ENCODE results near the gene SNX6.
A peak's percentile ranks its signal among the peaks of the same experiment; 100 is the strongest.
"Not testable (repeated sequence)": the region's sequence is repeated elsewhere in the genome, so short reads cannot be mapped to it uniquely, and the experiment has no call there.

Gene SNX6

DNA sequence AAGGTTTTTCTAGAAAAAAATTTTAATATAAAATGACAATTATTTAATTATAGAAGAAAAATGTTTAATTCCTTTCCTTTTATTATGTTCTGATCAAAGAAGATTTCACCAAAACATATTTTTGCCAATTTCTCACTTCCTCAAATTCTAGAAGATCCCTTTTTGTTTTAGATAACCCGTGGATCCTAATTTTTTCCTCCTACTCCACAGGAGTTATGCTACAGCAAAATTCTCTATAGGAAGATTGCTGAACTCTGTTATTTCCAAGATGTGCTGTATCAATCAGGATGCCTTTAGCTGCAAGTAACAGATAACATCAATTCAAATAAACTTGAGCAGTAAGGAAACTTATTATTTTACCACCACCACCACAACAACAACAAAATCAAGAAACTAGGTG, 3.8 kb upstream of the SNX6 start:
- DNase-seq: no peak

DNA sequence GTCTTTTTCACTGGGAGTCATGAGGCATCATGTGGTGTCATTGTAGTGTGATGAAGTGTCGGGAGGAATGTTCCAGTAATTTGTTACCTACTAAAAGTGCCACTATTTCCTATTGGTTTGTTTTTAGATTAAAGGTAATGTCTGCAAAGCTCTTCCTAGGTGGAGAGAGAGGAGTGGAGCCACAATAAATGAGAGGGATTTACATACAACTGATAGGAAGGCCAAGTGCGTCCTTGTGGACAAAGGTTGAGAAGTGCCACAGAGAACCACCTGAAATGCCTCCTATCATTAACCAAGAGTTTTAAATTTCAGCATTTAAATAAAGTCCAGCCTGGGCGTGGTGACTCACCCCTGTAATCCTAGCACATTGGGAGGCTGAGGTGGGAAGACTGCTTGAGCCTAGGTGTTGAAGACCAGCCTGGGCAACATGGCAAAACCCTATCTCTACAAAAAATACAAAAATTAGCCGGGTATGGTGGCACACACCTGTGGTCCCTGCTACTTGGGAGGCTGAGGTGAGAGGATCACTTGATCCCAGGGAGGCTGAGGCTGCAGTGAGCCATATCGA, 2.5 kb upstream of the SNX6 start:
- no peak for DNase-seq

DNA sequence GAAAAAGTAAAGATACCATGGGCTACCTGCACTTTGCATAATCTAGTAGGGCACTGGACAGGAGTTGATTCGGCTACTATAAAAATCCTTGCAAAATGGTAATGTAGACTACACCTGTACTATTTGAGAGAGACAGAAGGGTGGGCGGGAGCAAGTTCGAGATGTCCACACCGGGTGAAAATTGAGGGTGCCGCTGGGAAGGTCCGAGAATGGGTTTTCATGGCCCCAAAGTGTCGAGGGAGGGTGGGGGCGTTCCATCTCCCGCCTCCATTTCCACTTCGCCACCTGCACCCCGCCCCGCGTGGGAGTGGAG, 648 bp downstream of the SNX6 start:
- no peak for DNase-seq

DNA sequence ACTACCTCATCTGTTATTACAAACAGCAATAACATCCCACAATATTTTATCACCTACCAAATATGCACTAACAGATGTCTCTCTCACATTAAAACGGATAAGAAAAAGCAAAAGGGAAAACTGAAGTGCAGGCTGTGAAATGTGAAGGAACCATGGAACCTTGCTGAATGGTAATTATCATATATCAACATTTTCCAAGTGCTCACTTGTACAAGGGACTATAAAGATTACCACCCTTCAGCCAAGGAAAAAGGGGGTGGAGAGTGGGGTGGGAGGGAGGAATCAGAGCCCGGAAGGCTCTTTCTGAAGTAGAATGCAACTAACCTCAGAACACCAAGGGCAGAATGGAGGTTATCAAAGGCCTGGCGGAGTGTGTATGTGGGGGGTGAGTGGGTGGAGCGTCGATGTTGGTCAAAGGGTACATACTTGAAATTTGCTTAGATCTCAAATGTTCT, 1.2 kb downstream of the SNX6 start:
- peak; percentile 24 for DNase-seq

DNA sequence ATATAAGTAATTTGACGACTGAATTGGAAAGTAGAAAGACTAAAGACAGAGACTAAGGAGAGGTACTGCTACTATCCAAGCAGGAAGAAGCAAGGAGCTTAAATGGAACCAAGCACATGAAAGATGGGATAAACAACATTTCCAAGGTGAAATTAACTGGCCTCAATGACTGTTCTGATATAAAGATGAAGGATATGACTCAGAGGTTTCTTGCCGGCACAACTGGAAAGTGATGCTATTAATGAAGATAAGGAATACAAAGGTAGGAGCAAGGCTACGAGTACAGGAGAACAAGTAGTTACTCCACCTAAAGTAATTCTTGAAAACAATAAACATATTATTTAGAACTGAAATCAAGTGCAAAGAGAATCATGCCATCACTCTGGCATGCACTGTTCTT, 6.4 kb downstream of the SNX6 start:
- no peak for DNase-seq

DNA sequence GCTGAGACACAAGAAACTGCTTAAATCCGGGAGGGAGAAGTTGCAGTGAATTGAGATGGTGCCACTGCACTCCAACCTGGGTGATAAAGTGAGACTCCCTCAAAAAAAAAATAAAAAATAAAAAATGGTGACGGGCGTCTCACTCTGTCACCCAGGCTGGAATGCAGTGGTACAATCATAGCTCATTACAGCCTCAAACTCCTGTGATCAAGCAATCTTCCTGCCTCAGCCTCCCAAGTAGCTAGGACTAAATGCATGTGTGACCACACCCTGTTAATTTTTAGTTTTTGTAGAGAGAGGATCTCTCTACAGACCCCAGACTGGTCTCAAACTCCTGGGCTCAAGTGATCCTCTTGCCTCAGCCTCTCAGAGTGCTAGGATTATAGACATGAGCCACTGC, 9.1 kb downstream of the SNX6 start:
- no peak for DNase-seq

DNA sequence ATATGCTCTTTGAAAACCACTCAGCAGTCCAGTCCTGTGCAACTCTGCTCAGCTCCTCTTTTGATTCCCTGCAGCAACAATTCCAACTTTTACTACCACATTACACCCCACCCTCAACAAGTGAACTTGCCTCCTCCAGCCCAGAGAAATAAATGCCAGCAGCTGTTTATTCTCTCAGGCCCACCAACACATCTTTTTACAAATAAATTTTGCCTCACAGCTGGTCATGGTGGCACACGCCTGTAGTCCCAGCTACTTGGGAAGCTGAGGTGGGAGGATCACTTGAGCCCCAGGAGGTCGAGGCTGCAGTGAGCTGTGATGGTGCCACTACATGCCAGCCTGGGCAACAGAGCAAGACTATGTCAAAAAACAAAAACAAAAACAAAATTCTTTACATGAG, 9.8 kb downstream of the SNX6 start:
- no peak for DNase-seq

DNA sequence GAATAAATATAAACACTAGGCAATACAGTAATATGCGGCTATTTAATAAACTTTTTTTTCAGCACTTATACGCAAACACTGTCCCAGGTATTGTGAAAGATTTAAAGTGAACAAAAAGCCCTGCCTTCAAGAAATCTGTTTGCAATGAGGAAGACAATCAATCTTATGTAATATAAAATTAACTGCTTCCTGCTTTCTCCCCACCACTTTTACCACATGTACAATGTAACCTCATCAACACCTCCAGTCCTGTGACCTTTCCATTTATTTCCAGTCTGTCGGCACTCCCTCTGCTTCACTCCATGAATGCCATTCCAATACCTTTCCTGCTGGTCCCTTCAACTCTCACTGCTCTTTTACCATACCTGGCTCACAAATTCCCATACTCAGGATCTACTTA, 10.5 kb downstream of the SNX6 start:
- DNase-seq: no peak

DNA sequence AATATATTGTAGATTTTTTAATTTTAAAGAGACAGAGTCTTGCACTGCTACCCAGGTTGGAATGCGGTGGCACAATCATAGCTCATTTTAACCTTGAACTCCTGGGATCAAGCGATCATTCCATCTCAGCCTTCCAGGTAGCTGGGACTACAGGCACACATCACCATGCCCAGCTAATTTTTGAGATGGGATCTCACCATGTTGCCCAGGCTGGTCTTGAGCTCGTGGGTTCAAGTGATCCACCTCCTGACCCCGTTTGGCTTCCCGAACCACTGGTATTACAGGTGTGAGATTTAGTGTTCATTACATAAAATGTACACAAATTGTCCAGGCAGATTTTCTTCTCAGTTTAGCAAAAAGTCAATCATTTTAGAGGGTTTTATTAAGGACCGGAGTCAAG, 13.6 kb downstream of the SNX6 start:
- DNase-seq: no peak

DNA sequence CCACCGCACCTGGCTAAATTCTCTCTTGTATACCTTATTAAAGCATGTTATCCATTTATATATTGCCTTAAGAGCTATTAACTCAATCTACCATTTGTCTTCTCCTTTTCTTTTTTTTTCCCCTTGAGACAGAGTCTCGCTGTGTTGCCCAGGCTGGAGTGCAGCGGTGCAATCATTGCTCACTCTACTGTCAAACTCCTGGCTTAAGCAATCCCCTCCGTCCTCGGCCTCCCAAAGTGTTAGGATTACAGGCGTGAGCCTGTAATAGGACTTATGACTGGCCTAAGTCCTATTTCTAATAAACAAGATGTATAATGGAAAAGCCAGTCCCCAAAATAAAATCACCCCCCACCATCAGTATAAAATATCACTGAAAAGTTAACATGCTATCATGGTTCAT, 14.4 kb downstream of the SNX6 start:
- DNase-seq: no peak

DNA sequence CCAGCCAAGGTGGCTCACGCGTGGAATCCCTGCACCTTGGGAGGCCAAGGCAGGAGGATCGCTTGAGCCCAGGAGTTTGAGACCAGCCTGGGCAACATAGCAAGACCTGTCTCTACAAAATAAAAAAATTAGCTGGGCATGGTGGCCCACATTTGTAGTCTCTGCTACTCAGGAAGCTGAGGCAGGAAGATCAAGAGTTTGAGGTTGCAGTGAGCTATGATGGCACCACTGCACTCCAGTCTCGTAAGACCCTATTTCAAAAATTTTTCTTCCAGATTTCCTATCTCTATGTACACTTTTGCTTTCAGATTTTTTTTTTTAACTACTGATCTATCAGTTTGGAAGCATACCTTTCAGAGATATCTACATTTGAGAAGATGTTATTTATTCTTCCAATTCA, 15.3 kb downstream of the SNX6 start:
- no peak for DNase-seq

DNA sequence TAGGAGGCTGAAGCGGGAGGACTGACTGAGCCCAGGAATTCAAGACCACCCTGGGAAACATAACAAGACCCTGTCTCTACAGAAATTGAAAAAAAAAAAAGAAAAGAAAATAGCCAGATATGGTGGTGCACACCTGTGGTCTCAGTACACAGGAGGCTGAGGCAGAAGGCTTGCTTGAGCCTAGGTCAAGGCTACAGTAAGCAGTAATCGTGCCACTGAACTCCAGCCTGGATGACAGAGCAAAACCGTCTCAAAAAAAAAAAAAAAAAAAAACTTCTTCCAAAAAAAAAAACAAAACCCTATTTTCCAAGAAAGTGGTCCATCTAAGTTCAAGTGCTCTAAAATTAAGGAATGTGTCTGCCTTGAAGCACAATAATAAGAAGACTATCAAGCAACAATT, 19.8 kb downstream of the SNX6 start:
- DNase-seq: no peak

DNA sequence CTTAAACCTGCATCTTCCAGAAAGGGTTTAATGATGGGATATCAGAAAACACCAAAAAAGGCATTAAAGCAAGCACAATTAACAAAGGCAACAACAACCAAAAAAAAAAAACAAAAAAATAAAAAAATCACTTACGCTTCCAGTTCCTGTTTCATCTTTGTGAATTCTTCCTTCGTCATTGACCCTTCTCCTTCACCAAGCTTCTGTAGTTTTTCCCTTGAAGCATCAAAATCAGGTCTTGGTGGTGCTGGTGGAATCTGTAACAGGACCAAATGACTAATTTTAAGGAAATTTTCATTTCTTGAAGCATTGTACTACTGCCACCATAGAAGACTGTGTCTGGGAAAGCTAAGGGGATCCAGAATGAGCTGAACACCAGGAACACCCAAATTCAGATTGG, 24.5 kb downstream of the SNX6 start:
- no peak for DNase-seq

DNA sequence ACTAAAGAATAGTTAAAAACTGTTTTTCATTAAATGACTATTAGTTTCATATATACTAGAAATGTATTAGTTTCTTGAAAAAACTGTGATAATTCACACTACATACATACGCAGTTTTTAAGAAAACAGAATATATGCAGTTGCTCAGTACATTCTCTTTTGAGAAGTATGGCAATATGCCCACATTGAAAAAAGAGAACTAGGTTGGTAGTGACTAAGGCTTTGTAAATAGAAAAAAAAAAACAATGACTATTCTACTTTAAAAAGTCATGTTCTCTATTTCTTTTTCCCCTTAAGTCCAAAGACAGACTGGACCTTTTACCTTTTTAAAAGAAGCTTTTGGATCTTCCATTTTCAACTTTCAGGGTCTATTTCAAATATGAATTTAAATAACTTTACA, 25.0 kb downstream of the SNX6 start:
- DNase-seq: no peak

DNA sequence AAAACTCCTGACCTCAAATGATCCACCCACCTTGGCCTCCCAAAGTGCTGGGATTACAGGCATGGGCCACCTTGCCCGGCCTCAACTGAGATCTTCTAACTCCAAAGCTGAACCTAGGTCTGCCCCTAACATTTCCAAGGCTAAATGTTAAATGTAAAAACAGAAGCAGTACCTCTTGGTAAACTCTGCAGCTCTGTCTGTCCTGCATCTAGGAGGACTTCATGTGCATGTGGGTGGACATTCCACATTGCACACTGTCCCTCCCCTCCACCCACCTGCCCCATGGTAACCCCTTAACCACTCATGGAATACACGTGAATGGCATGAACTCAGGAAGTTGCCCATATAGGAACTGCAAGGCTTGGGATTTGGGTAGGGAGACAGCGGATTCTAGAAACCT, 33.1 kb downstream of the SNX6 start:
- DNase-seq: no peak

DNA sequence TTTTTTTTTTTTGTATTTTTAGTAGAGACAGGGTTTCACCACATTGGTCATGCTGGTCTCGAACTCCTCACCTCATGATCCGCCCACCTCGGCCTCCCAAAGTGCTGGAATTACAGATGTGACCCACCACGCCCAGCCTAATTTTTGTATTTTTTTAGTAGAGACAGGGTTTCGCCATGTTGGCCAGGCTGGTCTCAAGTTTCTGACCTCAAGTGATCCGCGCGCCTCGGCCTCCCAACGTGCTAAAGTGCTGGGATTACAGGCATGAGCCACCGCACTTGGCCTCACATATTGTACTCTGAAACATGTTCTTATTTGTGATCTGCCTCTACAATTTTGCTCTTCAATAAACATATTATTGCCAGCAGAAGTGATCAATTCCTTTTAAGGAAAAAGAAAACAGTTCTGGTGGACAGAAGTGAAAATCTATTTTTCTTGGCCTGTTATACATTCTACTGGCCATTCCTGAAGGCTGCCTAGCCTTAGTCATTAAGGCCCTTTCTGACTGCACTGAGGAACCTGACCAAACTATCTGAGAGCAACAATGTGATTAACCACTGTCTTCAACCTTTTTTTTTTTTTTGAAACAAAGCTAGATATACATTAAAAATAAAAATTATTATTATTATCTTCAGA, 36.1 kb downstream of the SNX6 start:
- DNase-seq: no peak

DNA sequence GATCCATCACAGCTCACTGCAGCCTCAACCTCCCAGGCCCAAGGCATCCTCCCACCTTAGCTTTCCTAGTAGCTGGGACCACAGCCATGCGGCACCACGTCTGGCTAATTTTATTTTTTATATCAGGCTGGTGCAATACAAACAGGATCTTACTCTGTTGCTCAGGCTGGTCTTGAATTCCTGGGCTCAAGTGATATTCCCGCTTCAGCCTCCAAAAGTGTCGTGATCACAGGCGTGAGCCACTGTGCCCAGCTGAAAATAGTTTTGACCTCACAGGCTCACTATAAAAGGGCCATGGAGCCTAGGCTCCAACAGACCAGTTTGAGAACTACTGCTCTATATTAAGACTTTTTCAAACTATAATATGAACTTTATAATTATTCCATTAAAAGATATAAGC, 37.3 kb downstream of the SNX6 start:
- DNase-seq: no peak

DNA sequence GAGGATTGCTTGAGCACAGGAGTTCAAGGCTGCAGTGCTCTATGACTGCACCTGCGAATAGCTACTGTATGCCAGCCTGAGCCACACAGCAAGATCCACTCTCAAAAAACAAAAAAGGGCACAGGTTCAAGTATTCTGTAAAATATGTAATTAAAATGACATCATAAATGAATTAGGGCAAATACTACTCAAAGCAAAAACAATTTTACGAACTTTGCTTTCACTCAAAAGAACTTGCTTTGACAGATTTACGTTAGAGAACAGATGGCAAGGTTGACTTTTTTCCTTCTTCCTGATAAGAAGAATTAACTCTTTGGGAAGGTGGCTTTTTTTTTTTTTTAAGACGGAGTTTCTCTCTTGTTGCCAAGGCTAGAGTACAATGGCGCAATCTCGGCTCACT, 46.4 kb downstream of the SNX6 start:
- no peak for DNase-seq

DNA sequence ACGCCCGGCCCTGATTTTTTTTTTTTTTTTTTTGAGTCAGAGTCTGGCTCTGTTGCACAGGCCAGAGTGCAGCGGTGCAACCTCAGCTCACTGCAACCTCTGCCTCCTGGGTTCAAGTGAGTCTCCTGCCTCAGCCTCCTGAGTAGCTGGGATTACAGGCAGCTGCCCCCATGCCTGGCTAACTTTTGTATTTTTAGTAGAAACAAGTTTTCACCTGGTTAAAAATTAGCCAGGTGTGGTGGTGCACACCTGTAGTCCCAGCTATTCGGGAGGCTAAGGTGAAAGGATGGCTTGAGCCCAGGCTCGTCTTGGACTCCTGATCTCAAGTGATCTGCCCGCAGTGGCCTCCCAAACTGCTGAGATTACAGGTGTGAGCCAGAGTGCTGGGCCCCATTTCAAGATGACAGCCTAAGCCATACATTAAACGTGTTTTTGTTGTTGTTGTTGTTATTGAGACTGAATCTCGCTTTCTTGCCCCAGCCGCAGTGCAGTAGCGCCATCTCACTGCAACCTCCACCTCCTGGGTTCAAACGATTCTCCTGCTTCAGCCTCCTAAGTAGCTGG, 47.7 kb downstream of the SNX6 start:
- DNase-seq: no peak

DNA sequence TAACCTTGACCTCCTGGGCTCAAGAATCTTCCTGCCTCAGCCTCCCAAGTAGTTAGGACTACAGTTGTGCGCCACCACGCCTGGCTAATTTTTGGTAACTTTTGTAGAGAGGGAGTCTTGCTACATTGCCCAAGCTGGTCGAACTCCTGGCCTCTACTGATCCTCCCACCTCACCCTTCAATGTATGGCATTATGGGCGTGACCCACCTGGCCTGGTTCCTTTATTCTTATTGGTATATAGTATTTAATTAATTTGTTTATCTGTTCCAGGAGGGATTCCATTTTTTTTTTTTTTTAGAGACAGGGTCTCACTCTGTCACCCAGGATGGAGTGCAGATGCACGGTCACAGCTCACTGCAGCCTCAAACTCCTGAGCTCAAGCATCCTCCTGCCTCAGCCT, 49.6 kb downstream of the SNX6 start:
- DNase-seq: no peak

DNA sequence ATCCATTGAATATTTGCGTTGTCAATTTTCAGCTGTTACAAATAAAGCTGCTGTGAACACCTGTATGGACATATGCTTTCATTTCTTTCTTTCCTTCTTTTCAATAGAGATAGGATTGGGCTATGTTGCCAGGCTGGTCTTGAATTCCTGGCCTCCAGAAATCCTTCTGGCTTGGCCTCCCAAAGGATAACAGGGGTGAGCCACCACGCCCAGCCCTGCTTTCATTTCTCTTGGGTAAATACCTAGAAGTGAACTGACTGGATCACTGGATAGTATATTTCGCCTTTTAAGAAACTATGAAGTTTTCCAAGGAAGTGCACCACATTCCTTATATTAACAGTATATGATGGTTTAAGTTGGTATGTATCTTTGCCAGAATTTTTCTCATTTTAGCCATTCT, 58.2 kb downstream of the SNX6 start:
- no peak for DNase-seq

DNA sequence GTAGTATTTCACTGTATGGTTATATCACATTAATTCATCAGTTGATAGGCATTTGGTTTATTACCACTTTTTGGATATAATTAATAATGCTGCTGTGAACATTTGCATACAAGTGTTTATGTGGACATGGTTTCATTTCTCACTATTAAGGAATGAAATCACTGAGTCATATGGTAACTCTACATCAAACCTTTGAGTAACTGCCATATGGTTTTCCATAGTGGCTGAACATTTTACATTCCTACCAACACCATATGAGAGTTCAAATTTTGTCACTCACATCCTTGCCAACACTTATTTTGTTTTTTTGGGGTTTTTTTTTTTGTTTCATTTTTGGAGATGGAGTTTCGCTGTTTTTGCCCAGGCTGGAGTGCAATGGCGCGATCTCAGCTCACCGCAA, 60.2 kb downstream of the SNX6 start:
- DNase-seq: no peak

DNA sequence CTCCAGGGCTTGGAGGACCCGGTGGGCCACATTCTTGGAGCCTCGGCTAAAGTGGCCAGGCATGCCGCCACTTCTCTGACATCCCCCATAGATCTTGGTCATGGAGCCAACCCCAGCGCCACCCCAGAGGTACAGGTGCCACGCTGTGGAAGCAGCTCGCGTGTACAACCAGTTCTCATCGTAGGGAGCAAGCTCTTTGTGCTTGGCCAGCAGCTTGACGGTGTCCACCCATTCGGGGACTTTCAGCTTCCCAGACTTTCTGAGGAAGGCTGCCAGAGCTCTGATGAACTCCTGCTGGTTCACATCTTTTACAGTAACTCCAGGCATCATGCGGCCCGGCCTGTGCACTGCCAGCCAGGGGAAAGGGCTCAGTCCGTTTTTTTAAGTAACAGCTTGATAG, 61.1 kb downstream of the SNX6 start:
- DNase-seq: no peak

DNA sequence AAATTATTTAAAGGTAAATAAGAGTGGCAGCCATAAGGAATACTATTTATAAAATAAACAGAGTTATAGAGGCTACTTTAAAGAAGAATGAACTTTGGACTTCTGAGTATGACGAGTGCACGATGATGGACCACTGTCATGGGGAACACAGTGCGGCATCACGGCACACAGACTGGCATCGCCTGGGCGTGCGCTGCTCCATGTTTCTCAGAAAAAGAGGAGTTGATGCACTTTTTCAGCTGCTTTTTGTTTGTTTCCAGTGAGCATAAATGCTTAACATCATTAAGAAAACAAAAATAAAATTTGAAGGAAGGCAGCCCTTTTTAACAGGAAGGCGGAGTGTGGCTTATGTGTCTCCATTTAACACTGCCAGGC, 67.2 kb downstream of the SNX6 start:
- DNase-seq: no peak

DNA sequence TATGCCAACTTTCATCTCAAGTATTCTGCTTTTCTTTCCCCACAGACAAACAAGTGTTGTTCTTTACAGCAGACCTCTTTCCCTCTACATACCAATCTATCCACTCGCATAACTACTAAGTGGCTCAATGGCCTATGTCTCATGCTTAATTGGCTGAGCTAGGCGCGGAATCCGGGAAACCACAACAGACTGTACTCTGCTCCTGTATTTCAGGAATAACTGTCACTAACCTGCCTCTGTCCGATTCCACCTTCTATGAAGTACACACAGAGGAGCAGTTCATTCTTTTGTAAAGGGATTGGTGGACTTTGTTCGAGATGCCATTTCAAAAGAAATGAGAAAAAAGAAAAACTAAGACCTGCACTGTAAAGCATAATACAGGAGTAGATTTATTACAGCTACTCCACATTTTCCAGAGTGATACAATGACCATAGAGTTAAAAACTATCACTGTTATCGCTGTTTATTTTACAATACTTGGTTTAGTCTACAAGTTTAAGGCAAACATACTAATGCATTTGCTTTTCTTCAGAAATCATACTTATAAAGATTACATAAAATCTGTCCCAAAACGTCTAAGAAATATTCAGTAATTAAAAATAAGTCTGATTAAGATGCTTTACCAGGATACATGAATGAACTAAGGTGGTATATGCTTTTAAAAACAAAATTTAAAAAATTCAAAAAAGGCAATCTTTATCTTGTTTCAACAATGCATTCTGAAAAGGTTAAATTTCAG, 67.7 kb downstream of the SNX6 start:
- DNase-seq: not testable (repeated sequence)
